Measurements from ENCODE around the gene CUEDC1. TPM values are rescaled to one million over a fixed set of nuclear protein-coding genes. Genes with fewer than 3 reads are reported as not detected.

CUEDC1 gene
- total RNA-seq, 1 donor from 2014 or later = 10.9 TPM

DNA sequence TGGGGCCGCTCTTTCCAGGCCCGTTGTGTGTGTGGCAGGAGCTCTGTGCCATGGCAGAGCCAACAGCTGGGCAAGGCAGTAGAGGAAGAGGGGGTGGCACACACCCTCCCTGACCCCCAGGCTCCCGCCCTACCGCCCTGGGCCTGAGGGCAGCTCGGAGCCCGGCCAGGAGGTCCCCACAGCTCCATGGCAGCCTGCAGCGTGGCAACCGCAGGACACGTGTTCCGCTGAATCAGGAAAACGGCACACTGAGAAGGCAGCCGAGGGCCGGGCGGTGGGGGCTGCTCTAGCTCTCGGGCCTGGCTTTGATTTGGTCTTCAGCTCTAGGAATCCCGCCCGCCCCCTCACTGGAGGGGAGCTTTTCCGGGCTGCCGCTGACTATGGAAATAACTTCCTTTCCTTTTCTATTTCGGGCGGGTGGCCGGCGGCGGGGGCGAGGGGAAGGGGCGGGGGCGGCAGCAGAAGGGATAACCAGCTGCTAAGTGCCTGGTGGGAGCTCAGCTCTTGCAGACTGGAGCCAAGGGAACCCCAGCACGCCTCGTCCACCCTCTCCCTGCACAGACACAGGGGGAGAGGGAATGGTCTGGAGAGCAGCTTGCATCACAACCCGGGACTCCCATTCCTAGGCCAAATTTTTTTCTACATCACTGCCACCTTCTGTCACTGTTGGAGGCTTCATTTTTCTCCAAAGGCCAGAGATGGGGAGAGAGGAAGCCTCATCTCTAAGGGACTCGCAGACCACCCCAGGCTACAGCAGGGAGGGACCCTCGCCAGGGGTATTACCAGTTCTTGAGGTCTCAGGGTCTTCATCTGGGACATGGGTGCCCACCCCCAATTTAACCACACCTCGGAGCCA lies 80.5 kb downstream of the CUEDC1 start:
- peak; percentile 78 for DNase-seq

DNA sequence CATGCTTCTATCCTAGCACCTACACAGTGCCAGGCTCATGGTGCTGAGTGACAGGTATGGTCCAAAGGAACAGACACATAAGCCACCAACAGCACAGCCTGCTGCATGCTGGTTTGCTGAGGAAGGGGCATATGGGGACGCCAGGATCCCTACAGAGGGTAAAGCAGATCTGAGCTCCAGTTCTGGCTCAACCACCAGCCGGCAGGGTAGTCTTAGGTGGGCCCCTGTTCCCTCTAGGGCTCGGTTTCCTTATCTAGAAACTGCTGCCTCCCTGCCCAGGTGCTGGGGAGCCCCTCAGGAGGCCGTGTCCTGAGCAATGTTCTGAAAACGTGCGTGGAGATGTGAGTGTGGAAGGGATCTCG lies 81.2 kb downstream of the CUEDC1 start:
- DNase-seq = no peak

DNA sequence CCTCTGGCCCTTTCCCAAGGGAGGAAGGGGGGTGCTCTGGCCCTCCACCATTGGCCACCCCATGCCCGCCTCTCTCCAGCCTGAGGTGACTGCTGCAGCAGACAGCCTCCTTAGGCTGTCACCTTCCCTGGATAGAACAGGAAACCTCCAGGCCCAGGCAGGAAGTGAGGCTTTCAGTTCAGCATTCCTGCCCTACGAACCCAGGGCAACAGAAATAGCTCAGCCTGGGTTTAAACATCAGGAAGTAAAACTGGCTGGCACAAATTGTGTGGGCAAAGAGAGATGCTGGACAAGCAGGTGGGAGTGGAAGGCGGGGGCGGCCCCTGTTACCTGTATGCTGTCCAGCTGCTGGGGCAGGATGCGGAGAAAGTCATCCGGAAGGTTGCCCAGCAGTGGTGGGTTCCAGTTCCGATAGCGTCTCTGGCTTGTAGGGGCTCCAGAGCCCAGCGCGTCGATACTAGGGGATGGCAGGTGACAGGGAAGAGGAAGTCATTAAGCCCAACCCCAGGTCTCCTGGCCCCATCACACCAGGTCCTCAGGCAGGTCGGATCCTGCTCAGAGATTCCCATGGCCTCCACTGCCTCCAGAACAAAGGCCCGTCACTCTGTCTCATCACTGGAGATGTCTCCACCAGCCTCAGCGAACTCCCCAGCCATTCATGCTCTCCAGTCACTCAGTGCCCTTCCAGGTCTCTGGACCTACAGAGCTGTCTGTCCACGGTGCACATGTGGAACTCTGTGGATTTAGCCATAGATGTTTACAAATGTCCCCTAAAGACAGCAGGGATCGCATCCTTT lies 81.8 kb downstream of the CUEDC1 start:
- DNase-seq = no peak

DNA sequence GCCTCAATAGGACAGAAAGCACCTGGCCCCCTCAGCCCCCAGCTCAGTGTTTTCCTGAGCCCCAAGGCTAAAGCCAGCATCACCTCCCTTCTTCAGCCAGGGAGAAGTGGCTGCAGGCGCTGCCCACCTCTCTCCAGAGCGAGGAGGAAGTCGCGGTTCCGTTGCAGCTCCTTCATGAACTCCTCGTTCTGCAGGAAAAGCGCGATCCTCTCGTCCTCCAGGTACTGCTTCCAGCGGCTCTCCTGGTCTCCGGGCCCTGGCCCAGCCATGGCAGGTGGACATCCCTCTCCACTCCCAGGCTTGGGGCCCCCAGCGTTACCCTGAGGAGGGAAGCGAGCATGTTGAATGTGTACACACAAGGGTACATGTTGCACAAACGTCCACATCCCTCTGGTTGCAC lies 82.7 kb downstream of the CUEDC1 start:
- DNase-seq = no peak

DNA sequence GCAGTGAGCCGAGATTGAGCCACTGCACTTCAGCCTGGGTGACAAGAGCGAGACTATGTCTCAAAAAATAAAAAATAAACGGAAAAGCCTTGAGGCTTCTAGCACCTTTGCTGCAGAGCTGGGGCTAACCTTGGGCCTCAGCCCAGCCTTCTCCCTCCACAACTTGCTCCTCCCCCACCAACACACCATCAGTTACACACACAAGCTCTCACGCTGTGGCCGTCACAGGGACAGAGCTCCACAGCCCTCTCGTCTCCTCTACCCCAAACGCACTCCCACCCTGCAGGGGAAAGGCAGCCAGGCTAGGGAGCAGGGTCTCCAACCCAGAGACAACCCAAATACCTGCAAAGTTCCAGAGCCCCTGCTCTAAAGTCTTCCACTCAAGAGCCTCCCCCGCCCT lies 83.3 kb downstream of the CUEDC1 start:
- DNase-seq = no peak

DNA sequence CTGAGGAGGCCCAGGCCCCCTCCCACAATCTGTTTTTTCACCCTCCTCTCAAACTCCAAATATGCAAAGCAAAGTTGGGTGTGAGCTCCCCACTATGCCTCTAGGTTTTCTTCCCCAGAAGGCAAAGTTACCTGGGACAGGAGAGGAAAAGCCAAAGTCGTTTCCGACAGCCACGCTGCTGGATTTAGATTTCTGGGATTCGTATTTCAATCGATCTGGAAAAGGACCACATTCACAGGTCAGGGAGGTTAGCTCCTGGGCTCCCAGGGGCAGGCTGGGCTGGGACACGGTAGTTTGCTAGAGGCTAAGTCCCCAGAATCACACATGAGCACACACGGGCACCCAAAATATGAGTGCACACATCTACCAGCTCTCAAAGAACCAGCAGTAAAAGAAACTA lies 84.1 kb downstream of the CUEDC1 start:
- no peak for DNase-seq

DNA sequence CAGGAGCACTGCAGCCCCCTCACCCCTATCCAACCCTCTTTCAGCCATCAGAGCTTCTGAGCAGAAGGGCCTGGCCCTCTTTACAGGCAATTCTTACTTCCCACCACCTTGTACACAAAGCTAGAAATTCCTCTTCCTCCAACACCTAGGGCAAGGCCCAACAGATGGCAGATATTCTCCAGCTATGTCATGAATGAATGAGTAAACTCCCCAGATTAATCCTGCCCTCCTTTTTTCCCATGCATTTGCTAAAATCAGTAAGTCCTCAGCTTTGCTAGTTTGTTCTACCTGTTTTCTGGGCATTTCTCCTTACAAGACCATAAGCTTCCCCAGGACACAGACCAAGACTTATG lies 85.0 kb downstream of the CUEDC1 start:
- DNase-seq = no peak

DNA sequence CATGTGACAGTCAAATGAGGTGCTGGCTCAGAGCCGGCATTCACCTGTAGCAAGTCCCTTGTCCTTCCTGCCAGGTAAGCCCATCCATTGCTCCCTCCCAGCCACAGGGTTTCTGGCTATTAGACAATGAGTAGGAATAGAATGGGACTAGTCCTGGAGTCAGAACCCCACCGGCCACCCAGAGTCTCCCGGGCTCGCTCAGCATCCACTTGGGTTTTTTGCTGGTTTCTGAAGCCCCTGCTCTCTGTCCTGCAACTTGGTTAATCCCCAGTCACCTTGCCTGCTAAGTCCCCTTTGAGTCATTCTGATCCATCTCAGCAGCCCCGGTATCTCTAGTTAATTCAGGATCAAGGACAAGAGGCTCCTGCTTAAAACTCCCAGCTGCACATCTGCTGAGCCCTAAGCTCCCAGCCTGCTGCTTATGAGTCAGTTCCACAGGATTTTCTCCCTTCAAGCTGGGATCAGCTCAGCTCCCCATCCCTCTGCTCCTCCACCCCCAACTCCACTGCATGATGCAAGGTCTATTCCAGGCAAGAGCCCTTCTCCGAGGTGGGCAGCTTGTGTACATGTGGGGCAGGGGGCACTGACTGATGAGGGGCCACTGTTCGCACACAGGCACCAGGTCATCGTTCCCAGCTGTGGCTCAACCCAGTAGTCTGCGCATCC lies 85.5 kb downstream of the CUEDC1 start:
- DNase-seq = no peak

DNA sequence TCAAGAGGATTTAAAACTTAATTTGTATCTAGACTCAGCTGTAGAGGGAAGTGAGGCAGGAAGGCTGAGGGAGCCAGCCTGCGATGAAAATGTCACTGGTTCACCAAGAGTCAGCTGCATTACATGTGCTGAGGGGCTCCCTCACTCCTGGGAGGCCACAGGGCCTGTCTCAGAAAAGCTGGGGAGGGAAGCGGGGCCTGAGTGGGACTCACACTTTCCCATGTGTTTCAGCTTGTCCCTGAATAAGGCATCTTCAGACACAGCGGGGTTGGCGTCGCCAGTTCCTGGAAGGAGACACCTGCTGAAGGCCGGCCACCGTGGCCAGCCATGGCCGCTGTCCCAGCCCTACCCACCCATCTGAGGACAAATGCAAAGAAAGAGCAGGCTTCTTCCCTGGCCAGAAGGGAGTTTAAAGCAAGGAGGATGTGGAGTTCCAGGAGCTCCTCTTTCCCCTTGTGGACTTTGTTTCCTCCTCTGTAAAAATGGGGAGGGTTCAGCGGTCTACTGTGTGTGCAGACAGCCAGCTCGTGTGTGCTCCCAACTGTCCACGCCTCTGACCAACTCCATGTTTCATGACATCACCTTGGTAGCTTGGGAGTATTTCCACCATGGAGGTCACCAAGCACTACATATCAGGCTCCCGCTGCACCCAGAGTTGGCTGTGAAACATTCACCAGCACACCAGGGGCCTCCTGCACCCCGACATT lies 86.1 kb downstream of the CUEDC1 start:
- no peak for DNase-seq

DNA sequence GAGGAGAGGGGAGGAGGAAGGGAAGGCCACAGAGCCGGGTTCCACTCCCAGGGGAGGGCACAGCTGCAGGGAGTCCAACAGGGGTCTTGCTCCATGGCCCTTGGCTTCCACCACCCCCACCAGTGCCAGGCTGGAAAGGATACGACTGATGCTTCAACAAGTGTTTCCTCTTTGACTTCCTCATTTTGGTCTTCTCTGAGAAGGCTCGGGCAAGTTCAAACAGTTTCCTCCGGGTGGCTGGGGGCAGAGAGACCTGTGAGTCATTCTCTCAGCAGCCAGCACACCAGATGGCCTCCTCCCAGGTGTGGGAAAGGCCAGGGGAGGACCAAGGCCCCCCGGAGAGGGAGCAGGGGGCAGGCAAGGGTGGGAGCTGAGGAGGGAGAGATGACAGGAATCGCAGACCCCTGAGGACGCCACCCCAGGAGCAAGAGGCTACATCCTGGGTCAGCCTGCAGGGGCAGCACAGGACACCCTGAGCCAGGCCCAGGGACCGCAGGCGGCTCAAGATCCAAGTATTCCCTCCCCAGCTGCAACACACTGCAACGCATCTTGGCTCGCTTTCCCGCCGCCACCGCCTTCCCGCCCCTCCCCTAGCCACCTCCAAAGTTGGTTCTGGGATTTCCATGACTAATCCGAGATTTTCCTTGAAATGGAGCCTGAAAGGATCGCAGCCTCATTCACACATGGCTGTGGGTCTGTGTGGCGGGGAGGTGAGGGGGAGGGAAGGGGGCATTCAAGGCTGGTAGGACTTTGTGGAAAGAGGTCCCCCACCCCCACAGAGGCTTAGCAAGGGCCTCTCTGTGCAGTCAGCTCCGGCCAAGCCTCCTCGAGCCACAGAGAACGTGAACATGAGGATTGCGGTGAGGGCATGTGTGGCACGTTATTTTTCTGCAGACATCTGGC lies 87.0 kb downstream of the CUEDC1 start:
- no peak for DNase-seq

DNA sequence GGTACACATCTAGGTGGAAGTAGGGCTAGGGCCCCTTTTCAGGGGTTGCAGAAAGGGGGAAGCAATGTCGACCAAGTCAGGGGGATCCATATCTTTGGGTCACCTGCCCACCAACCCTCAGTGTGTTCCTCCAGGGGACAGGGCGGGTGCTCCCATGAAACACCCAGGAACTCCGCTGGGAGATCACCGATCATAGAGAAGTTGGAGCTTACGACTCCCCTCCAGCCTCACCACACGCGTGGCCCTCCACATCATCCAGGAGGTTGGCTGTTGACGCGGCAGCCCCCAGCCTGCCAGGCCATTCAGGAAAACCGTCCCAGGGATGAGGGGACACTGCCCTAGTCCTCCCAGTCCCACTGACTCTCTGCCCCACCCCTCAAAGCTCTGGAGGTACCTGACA lies 88.1 kb downstream of the CUEDC1 start:
- no peak for DNase-seq

DNA sequence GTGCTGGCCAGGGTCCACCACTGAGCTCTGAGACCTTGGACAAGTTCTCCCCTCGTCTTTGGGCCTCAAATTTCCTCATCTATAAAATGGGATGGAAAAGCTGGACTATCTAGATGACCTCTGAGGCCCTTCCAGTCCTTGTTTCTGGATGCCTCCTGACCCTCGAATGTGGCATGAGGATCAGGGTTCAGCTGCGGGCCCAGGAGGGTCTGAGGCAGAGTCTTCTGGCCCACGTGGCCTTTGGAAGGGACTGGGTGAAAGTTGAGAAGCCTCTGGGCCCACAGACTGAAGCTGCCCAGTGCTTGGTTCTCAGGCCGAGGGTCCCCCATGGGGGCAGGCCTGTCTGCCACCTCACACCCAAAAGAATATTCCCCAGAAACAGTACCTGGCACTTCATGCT lies 88.5 kb downstream of the CUEDC1 start:
- DNase-seq = no peak

DNA sequence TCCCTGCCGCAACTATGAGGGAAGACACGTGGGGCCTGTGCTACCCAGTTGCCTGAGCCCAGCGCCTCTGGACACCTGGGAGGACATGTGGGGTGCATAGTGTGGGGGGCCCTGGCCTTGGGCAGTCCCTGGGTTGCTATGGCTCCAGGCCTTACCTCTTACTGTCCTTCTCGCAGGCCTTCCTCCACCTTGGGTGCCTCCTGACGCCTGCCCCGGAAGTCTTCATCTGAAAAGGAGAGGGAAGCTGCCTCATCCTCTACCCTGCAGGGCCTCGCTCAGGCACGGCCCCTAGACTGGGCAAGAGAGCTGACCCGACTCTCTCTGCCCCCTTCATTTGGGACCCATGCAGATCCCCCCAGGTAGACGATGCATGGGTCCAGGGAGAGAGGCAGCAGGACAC lies 88.9 kb downstream of the CUEDC1 start:
- no peak for DNase-seq

DNA sequence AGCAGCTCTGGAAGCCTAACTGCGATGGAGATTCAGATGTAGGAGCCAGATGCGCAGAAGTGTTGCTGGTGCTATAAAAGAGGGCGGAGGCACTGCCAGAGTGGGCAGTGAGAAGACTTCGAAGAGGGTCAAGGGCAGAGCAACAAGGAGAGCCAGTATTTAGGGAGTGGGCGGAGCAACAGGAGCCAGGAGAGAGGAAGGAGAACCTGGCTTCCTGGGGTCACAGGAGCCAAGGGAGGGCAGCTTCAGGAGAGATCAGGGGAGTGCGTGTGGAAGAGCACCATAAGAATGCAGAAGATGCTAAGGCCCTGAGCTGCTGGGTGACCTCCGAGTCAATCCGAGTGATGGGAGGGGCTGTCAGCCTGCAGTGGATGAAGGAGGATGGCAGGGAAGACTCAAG lies 90.9 kb downstream of the CUEDC1 start:
- no peak for DNase-seq

DNA sequence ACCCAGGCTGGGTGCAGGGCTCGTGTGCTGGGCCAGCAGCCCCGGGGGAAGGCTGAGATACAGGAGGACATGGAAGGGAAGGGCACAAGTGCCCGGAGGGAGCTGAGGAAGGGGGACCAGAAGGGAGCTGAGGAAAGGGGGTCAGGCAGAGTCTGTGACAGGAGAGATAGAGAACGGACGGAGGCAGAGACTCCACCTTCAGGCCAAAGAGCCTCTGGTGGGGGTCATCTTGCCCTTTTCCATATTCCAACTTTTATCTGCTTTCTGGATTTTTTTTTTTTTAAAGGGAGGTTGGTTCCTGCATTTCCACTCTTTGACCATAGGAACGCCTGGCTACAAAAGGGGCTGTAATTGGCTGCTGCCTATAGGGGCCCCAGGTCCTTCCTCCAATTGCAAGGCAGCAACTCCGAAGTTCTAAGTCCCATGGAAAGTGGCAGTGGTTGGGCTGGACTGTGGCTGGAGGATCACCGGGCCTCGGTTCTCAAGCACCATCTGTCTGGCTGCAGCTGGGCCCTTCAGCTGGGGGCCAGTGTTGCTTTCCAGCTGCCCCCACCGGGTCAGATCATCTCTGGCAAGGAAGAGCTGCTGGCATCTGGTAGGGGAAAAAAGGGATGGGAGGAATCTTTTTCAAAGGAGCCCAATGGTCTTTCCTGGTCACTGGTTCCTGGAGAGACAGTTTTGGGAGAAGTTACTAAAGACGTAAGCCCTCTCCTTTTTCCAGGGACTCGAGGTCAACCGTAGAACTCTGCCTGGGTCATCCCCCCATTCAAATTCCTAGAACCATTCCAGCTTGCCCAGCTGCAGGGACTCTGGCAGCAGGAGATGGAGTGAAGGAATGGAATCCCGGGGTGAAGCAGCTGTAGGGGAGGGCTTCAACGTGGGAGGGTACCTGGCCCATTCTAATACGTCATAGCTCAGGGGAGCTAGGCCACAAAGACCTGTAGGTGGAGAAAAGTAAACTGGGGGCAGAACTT lies 92.2 kb downstream of the CUEDC1 start:
- no peak for DNase-seq

DNA sequence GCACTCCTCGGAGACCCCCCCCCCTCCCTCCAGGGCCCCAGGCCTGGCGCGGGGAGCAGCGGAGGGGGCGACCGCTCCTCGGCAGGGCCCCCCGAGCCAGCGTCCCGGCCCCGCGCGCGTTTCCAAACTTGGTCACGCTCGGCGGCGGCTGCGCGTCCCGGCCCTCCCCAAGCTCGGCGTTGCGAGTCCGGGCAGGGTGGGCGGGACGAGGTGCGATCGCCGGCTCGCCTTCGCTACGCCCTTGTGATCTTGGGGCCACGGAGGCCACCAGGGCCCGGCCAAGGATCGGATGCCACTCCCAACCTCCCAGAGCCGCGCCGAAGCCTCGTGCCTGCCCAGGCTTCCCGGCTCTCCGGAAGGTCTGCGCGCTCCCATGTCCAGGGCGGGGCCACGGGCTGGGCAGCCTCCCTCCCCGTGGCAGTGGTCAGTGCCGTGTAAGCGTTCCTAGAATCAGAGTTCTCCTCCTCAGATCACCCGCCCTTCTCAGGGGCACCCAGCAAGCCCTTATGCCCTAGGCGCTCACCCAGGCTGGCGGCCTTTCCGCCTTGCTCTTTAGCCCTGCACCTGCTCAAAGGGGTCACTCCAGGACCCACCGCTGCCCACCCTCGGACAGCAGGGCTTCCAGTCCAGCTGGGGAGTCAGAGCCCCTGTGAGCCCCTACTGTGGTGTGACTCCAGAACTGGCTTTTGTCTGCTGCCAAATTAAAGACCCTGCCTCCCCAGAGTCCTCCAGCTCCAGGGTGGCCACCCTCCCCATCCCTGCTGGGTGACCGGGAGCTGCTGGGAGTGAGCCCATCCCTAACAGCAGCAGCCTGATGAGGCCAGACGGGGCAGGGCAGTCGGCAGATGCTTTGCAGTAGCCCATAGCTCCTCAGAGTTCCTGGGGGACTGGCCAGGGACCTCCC lies 93.2 kb downstream of the CUEDC1 start:
- no peak for DNase-seq

DNA sequence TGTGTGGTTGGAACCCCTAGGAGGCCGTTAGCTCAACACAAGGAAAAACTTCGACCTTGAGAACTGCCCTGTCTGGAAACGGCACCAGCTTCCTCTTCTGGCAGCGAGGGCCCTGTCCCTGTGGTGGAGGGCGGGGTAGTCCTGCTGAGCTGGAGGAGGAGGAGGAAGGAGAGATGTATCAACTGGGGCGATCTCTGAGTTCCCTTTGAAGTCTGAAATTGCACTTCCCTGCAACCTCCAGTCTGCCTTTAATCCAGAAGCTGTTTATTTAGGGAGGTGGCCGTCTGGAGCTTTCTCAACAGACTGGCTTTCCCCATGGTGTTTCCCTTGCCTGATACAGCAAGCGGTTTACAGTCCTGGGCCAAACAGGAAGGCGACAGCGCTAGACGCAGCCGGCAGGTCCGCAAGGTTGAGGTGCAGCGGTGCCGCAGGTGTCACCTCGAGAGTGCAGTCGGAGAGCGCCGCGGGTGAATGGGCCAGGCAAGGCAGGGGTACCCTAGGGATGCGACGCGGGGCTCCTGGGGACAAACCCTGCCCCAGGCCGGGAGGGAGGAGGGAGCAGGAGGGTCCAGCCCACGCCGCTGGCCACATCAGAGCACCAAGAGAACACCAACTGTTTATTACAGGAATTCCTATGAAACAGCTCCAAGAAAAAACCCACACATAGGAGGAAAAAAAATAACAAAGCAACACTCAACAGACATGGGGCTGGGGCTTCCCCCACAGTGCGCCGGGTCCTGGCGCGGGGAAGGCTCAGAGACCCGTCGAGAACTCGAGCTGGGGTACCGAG lies 94.0 kb downstream of the CUEDC1 start:
- DNase-seq = no peak

DNA sequence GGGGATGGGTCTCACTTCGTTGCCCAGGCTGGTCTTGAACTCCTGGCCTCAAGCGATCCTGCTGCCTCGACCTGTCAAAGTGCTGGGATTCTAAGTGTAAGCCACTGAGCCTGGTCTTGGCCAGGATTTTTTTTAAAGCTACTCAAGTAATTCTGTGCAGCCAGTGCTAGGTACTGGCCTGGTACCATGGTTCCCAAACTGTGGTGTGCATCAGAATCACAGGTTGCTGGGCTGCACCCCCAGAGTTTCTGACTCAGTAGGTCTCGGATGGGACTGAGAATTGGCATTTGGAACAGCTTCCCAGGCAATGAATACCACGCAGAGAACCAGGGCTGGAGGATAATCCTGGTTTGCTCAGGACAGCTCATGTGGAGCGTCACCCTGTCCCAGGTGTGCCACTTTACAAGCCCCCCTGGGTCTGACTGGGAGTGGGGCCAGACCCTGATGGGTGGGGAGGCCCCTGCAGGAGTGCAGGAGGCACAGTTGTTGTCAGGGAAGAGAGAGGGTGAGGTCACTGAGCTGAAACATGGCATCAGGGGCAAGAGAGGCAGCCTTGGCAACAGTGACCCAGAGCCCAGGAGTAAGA lies 94.7 kb downstream of the CUEDC1 start:
- no peak for DNase-seq

Data from occipital lobe (tissue), 2 donors.